ACHN (cell line): Measurements from ENCODE around the gene CSF3.
A peak's percentile ranks its signal among the peaks of the same experiment; 100 is the strongest.

Experiments
- DNase-seq: peaks from one replicate; pipeline ENCODE4 v3.0.0-alpha.2; 2015
- in situ Hi-C: cut with HindIII; loops from 2 replicates; pipeline ENCODE4 v1.10.0; 2017; ENCODE audit warnings: low sequenced_read_pairs, low pct_ligation_motif_present, low pct_unique_long_range_greater_than_20kb

CSF3 gene

GRCh38 chr17:40020146-40020545 lies 4.9 kb downstream of the CSF3 start:
- in situ Hi-C loops = no loop called here

DNA sequence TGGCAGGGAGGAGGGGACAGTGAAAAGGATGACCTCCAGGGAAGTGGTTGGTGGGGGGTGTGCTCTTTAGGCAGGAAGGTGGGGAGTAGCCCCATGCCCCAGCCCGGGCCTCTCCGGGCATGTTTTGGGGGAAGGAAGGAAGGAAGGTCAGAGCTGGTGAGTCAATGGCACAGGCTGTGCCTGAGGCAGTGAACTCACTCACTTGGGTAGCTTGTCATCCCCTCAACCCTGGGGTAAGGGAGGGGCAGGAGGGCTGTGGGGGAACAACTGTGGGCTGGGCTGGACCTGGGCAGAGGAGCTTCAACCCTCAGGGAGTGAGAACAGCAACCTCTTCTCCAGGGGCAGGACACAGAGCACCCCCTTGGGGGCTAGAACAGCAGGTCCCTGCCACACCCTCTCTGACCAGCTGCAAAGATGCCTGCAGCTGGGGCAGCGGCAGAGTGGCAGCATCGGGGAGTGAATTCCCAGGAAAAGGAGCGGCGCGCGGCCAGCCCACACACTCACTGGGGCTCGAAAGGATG lies 6.3 kb downstream of the CSF3 start:
- peak; percentile 34 for DNase-seq
- in situ Hi-C loops = no loop called here

More at GRCh38 chr17:40020146-40020545, 4.9 kb downstream of the CSF3 start:
- DNase-seq = no peak

DNA sequence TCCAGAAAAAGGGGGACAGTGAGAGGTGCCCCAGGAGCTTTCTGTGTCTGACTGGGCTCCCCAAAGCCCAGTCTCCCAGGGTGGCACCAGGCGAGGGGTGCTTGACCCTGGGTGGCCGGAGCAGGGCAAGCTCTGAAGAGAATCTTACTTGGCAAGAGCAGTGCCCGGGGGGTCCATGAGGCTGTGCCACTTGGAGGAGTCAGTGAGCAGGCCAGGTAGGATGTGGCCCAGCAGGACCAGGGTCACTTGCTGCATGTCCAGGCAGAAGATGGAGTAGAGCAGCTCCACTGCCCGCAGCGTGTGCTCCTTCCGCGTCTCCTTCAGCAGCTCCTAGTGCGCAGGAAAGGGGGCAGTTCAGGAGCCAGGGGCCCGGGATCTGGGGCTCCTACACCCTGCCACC lies 7.3 kb downstream of the CSF3 start:
- DNase-seq = no peak
- in situ Hi-C loops = no loop called here

DNA sequence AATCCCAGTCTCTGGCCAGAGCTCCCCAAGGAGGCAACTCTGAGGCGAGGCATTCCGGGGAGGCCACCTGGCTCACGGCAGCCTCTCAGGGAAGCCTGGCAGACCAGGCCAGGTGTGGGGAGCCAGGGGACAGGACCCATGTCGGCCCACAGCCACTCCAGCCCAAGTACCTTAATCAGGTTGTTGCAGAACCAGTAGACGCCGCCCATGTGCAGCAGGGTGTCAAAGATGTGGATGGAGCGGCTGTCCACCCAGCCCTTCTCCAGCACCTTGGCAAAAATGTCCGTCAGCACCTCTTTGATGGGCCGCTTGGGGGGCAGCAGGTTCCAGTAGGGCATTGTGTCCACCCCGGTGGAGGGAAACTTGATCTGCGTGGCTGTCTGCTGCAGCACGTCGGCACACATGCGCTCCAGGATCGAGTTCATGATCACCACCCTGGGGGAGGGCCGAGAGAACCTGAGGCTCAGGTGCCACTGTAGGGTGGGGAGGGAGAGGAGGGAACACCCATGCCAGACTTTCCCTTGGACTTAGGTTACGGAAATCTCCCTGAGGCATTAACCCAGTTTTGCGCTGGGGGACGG lies 7.8 kb downstream of the CSF3 start:
- in situ Hi-C loops = no loop called here

DNA sequence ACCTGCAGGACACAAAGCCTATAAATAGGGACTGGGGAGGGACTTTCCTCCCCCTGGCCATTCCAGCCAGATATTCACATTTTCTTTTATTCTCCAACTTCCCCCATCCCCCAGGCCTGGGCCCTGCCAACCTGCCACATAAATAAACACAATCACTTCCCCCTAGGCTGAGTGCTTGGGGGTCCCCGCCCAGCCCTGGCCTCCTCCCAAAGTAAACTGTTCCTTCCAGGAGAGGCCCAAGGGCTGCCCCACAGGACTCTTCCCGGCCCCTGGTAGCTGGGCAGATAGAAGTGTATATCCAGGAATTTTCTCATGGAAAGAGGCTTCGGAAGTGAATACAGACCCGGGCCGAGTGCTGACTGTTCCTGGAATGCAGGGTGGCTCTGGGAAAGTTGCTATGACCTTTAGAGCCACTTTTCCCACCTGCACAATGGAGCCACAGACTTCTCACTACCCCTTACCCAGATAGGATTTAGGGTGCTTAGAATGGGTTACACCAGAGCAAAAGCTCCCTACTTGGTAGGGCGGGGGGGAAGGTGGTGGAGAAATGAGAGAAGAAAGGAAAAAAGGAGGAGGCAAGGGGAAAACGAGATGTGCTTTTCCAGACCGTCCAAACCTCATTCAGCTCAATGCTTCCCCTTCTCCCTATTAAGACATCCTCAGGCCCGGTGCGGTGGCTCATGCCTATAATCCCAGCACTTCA lies 8.5 kb downstream of the CSF3 start:
- DNase-seq = no peak
- in situ Hi-C loops = no loop called here

More for the DNA sequence above, 7.8 kb downstream of the CSF3 start:
- no peak for DNase-seq

DNA sequence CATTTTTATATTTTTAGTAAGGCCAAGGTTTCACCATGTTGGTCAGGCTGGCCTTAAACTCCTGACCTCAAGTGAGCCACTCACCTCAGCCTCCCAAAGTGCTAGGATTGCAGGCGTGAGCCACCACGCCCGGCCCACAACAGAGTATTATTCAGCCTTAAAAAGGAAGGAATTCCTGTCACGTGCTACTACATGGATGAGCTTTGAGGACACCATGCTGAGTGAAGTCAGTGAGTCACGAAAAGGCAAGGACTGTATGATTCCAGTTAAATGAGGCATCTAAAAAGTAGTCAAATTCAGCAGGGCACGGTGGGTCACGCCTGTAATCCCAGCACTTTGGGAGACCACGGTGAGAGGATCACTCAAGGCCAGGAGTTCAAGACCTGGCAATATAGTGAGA lies 9.7 kb downstream of the CSF3 start:
- in situ Hi-C loops = no loop called here
- DNase-seq = no peak

- in situ Hi-C loops = no loop called here
Observed at GRCh38 chr17:40025559-40025958, 10.3 kb downstream of the CSF3 start.

DNA sequence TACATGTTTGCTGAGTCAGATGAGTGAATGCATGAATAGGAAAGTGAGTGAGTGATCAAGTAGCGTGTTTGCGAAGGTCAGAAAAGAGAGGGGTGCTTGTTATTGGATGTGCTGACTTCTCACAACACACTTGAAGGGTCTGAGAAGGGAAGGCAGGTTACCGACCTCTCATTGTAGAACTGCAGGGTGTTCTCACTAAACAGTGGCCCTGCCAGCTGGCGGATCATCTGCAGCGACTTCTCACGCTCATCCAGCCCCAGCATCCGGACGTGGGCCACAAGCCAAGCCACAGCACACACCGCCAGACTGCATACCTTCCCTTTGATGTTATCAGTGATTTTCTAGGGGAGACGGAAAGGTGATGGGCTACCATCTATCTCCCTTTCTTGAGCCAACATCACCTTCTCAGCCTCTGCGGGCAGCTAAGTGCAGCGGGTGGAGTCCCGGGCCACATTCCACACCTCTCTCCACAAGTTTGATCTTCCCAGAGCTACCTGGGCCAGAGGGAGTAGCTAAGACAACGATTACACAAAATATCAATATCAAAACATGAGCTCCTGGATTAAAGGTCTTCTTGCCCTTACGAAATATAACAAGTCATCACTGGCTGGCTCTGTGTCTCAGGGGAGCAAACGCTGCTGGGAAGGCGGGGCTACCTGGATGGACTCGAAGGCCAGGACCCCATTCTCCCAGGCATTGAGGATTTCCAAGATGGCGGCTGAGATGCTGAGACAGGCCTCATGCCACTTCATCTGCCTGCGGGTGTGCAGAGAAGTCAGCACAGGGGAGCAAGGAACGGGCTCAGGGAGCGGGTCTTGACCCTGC lies 11.0 kb downstream of the CSF3 start:
- in situ Hi-C loops = no loop called here
- DNase-seq = no peak

More at GRCh38 chr17:40025559-40025958, 10.3 kb downstream of the CSF3 start:
- DNase-seq = no peak

GRCh38 chr17:40026816-40027613 lies 11.8 kb downstream of the CSF3 start:
- DNase-seq = peak; percentile 78
- in situ Hi-C loops = no loop called here

GRCh38 chr17:40027614-40028012 lies 12.4 kb downstream of the CSF3 start:
- in situ Hi-C loops = no loop called here
- DNase-seq = no peak

DNA sequence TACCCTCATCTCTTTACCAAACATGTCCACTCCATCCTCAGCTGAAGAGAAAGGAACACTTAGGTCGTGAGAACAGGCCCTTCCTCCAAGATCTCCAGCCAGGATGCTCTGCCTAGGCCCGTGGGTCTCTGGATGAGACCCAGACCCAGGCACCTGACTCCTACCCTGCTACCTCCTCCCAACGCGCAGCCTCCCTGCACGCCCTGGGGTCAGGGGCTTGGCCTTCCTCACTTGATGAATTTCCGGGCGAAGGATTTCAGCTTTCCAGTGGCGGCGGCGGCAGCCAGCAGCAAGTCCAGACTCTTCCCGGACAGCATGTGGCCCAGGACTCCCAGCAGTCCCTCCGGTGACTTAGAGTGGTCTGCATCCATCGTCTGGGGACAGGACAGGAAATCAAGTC lies 13.4 kb downstream of the CSF3 start:
- in situ Hi-C loops = no loop called here
- DNase-seq = no peak

GRCh38 chr17:40031706-40032105 lies 16.5 kb downstream of the CSF3 start:
- in situ Hi-C loops = no loop called here
- no peak for DNase-seq

GRCh38 chr17:40032322-40033320 lies 17.4 kb downstream of the CSF3 start:
- in situ Hi-C loops = no loop called here
- no peak for DNase-seq

DNA sequence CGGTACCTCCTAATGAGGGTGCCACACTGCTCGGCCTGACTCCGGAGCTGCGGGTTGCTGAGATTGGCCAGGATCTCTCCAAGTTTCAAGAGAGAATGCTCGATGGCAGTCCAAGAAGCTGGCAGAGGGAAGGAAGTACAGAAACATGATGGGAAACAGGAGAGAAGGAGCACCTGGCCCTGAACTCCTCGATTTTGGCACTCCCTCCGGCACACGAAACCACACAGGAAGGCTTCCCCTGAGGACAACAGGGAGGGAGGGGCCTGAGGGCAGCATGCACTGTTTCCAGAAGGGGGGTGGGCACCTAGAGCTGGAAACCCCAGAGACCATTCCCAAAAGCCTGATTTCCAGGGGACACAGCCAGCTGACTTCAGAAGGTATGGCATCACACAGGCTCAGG lies 18.1 kb downstream of the CSF3 start:
- in situ Hi-C loops = no loop called here
- DNase-seq = no peak

DNA sequence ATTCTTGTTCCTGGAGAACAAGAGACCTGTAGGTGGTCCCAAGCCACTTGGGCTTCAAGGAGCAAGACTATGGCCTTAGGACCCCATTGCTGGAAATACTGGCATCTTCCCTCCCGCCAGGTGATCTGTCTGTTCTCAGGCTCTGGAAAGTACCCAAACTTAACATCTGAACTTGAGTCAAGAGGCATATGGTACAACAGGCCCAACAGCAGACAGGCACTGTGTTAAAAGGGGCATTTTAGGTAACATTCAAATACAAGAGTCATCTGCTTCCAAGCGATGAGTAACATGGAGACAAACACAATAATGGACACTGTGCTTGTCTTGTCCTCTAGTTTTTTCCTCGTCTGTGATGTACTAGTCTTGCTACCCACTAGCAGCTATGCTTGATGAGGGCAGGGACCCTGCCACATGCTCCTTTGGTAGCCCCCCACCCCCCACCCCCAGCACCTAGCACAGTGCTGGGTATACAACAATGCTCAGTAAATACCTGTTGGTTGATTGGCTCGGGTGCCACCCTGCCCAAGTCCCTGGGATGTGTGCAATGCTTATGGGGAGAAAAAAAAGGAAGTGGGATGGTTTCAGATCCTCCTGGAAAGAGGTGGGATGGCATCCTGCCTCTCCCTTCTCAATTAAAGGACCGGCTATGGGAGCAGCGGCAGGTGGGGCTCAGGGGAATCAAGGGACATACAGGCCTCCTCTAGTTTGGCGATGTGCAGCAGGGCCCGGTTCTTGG lies 19.4 kb downstream of the CSF3 start:
- no peak for DNase-seq
- in situ Hi-C loops = no loop called here

GRCh38 chr17:40035162-40035559 lies 19.9 kb downstream of the CSF3 start:
- peak; percentile 26 for DNase-seq
- in situ Hi-C loops = no loop called here
